ENCODE measurements around the gene XPC. TPM values are rescaled to one million over a fixed set of nuclear protein-coding genes. Genes with fewer than 3 reads are reported as not detected.
A peak's percentile ranks its signal among the peaks of the same experiment; 100 is the strongest.

The XPC gene
- polyA plus RNA-seq, 3 donors, result 13.4 to 22.0 (median 15.5) TPM

- no peaks in the 10 kb centered on the region for H3K27me3 ChIP-seq (ENCODE audit: control insufficient read depth in 2 of 2, insufficient read depth in 2 of 2, low read length in 2 of 2)
- Mint-ChIP-seq H3K9me3 (peaks cover 0 to 3% (median 0%) of the 10 kb centered on the region in 7 donors), H3K36me3 (peaks cover 21 to 27% of the 10 kb centered on the region in 2 donors), H3K27ac (peak overlapping the region; percentile 95 to 100 (median 98)), H3K4me1 (peaks cover 34% of the 10 kb centered on the region), H3K27me3 (ENCODE audit: low read depth in 3 of 3) (peaks cover 0 to 5% (median 0%) of the 10 kb centered on the region in 3 donors), H3K4me3 (peak overlapping the region; percentile 92 to 97)
- H3K9ac ChIP-seq (ENCODE audit: insufficient read depth, low read length, poor library complexity, severe bottlenecking), result peak overlapping the region; percentile 95
- H4K20me1 ChIP-seq (ENCODE audit: insufficient read depth, low read length), result peaks cover 5% of the 10 kb centered on the region
- peak overlapping the region; percentile 88 for H3K4me2 ChIP-seq (replicated peaks; ENCODE audit: extremely low read depth, low read length, poor library complexity, severe bottlenecking)
- H3K4me3 ChIP-seq (replicated peaks in 1 of 3; ENCODE audit: low read depth in 2 of 3, low read length in 3 of 3), result peak overlapping the region; percentile 55 to 93 (median 87)
- peaks cover 14 to 21% of the 10 kb centered on the region in 2 donors for H3K4me1 ChIP-seq (ENCODE audit: control insufficient read depth in 1 of 2, insufficient read depth in 2 of 2, low read length in 2 of 2)
- peak overlapping the region; percentile 61 to 94 for H3K27ac ChIP-seq (ENCODE audit: low read depth in 1 of 2, low read length in 2 of 2)
- H3K36me3 ChIP-seq (replicated peaks in 1 of 2; ENCODE audit: control insufficient read depth in 1 of 2, insufficient read depth in 2 of 2, low read length in 2 of 2), result peaks cover 30 to 32% of the 10 kb centered on the region in 2 donors
- DNase-seq, result no peak
- no CpG with 5 or more reads among the region's 3 CpGs for WGBS (ENCODE audit: insufficient coverage)
- TF ChIP-seq, protein P1, sequence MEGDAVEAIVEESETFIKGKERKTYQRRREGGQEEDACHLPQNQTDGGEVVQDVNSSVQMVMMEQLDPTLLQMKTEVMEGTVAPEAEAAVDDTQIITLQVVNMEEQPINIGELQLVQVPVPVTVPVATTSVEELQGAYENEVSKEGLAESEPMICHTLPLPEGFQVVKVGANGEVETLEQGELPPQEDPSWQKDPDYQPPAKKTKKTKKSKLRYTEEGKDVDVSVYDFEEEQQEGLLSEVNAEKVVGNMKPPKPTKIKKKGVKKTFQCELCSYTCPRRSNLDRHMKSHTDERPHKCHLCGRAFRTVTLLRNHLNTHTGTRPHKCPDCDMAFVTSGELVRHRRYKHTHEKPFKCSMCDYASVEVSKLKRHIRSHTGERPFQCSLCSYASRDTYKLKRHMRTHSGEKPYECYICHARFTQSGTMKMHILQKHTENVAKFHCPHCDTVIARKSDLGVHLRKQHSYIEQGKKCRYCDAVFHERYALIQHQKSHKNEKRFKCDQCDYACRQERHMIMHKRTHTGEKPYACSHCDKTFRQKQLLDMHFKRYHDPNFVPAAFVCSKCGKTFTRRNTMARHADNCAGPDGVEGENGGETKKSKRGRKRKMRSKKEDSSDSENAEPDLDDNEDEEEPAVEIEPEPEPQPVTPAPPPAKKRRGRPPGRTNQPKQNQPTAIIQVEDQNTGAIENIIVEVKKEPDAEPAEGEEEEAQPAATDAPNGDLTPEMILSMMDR (IDR thresholded peaks at IDR 0.05), result no peak
- H3K9me3 ChIP-seq (replicated peaks in 1 of 2; ENCODE audit: control insufficient read depth in 1 of 2, insufficient read depth in 1 of 2, low read length in 2 of 2), result no peaks in the 10 kb centered on the region
- peaks cover 52% of the 10 kb centered on the region for H3K79me2 ChIP-seq (ENCODE audit: insufficient read depth, low read length)
- intact Hi-C loops (cut with micrococcal nuclease), result loop anchor here (5.0 kb wide), 3 partner anchors 37 to 768 kb away; partner anchors contain the start of genes CCDC174 (in 1 of the 2) and NR2C2 (in 1 of the 2)
- H2AFZ ChIP-seq (ENCODE audit: insufficient read depth, low read depth, low read length, poor library complexity, severe bottlenecking), result peak overlapping the region; percentile 93
These were observed 689 bp upstream of the XPC start for GRCh38 chr3:14179114-14179465.

DNA sequence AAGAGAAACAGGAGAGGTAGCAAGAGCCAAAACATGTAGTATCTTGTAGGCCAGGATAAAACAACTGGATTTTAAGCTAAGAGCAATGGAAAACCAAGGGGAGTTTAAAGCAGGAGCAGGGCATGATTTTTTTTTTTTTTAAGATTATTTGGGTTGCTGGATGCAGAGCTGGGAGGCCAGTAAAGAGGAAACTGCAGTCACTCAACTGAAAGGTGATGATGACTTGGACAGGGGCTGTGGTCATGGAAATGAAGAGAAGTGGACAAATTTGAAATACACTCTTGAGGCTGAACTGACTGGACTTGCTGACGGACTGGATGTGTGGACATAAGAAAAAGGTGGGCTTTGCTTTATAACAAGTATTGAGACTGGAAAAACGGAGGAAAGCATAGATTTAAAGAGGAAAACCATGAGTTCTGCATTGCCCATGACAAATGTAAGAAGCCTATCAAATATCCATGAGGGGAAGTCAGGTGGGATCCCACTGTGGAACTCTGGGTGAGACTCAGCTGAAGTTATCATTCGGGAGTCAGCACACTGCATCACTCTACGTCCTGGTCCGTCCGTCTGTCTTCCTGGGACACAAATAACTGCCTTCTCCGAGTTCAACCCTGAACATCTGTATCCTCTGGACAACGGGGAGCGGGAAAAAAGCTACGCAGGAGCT, 688 bp downstream of the XPC start:
- peaks cover 13 to 19% of the 10 kb centered on the region in 2 donors for H3K36me3 Mint-ChIP-seq
- peaks cover 14 to 21% of the 10 kb centered on the region in 2 donors for H3K4me1 ChIP-seq (ENCODE audit: control insufficient read depth in 1 of 2, insufficient read depth in 2 of 2, low read length in 2 of 2)
- H4K20me1 ChIP-seq (ENCODE audit: insufficient read depth, low read length), result peaks cover 8% of the 10 kb centered on the region
- H3K4me1 Mint-ChIP-seq, result peaks cover 34% of the 10 kb centered on the region
- H3K27me3 ChIP-seq (ENCODE audit: control insufficient read depth in 2 of 2, insufficient read depth in 2 of 2, low read length in 2 of 2), result no peaks in the 10 kb centered on the region
- no peaks in the 10 kb centered on the region for H3K9me3 ChIP-seq (replicated peaks in 1 of 2; ENCODE audit: control insufficient read depth in 1 of 2, insufficient read depth in 1 of 2, low read length in 2 of 2)
- peak; percentile 13 to 29 (median 13) for DNase-seq
- H3K4me3 ChIP-seq (replicated peaks in 1 of 3; ENCODE audit: low read depth in 2 of 3, low read length in 3 of 3), result peak overlapping the region; percentile 55 to 87 (median 59)
- peak overlapping the region; percentile 88 for H3K4me2 ChIP-seq (replicated peaks; ENCODE audit: extremely low read depth, low read length, poor library complexity, severe bottlenecking)
- peak overlapping the region; percentile 93 for H2AFZ ChIP-seq (ENCODE audit: insufficient read depth, low read depth, low read length, poor library complexity, severe bottlenecking)
- H3K4me3 Mint-ChIP-seq, result peak overlapping the region; percentile 92 to 97
- 10% methylated on average over 10 of the region's 10 CpGs for WGBS (ENCODE audit: insufficient coverage)
- H3K9me3 Mint-ChIP-seq, result peaks cover 0 to 3% (median 0%) of the 10 kb centered on the region in 7 donors
- TF ChIP-seq, protein P1 (IDR thresholded peaks at IDR 0.05), result no peak
- H3K9ac ChIP-seq (ENCODE audit: insufficient read depth, low read length, poor library complexity, severe bottlenecking), result peak overlapping the region; percentile 95
- peaks cover 46% of the 10 kb centered on the region for H3K79me2 ChIP-seq (ENCODE audit: insufficient read depth, low read length)
- H3K36me3 ChIP-seq (replicated peaks in 1 of 2; ENCODE audit: control insufficient read depth in 1 of 2, insufficient read depth in 2 of 2, low read length in 2 of 2), result peaks cover 21 to 22% of the 10 kb centered on the region in 2 donors
- peak overlapping the region; percentile 61 to 94 for H3K27ac ChIP-seq (ENCODE audit: low read depth in 1 of 2, low read length in 2 of 2)
- H3K27ac Mint-ChIP-seq, result peak overlapping the region; percentile 59 to 100 (median 97)
- intact Hi-C loops (cut with micrococcal nuclease), result loop anchor here (1.0 to 5.0 kb wide), 5 partner anchors 35 to 770 kb away; partner anchors contain the start of genes CHCHD4 (in 2 of the 2), CCDC174 (in 1 of the 2), NR2C2 (in 1 of the 2) and TMEM43 (in 1 of the 2)
- H3K27me3 Mint-ChIP-seq (ENCODE audit: low read depth in 3 of 3), result peaks cover 0 to 5% (median 0%) of the 10 kb centered on the region in 3 donors

Data from CD14-positive monocyte (primary cell).